Uterus (tissue), 4 donors: ENCODE results near the gene ESPN. TPM values are rescaled to one million over a fixed set of nuclear protein-coding genes. Genes with fewer than 3 reads are reported as not detected.
A peak's percentile ranks its signal among the peaks of the same experiment; 100 is the strongest.

Experiments used
- DNase-seq, 2 donors: peaks; one replicate each; pipeline ENCODE4 v3.0.0-alpha.2; 2019 to 2020
- H3K27ac ChIP-seq, 2 donors: fragments of 200-600 bp; sonication (generic); 1 replicate in 1 of 2; 2 replicates in 1 of 2; pipeline ENCODE4 v1.5.1; 2016 to 2018
- H3K27me3 ChIP-seq, 2 donors: fragments of 200-600 bp; sonication (generic); one replicate each; pipeline ENCODE4 v1.5.1; 2018 to 2019; ENCODE audit warnings: control low read depth in 1 of 2
- H3K36me3 ChIP-seq, 2 donors: fragments of 200-600 bp; sonication (generic); one replicate each; pipeline ENCODE4 v1.5.1; 2019; ENCODE audit warnings: control low read depth in 1 of 2
- H3K4me1 ChIP-seq, 2 donors: fragments of 200-600 bp; sonication (generic); one replicate each; pipeline ENCODE4 v1.5.1; 2018 to 2019; ENCODE audit warnings: control low read depth in 1 of 2
- H3K4me3 ChIP-seq, 2 donors: fragments of 200-600 bp; sonication (generic); 1 replicate in 1 of 2; 2 replicates in 1 of 2; pipeline ENCODE4 v1.5.1; 2018 to 2019; ENCODE audit warnings: mild to moderate bottlenecking in 1 of 2
- H3K9me3 ChIP-seq, 2 donors: fragments of 200-600 bp; sonication (generic); one replicate each; pipeline ENCODE4 v1.5.1; 2019; ENCODE audit warnings: control low read depth in 1 of 2
- POLR2A ChIP-seq, 2 donors: fragments of 450-650 bp; IDR thresholded peaks; one replicate each; pipeline ENCODE4 v1.6.1; 2016; ENCODE audit warnings: antibody characterized with exemption in 2 of 2, mild to moderate bottlenecking in 1 of 2, moderate library complexity in 1 of 2
- intact Hi-C: fragments of 100-400 bp; cut with DNase I; formaldehyde crosslinking; loops from one replicate; pipeline ENCODE4 v1.15.1; 2023; ENCODE audit warnings: low total_unique reads
- total RNA-seq, 4 donors: library from RNA; depleted of rRNA in 3 of 4; stranded (reverse); fragments of >200 nt in 3 of 4; gene quantifications; one replicate each; pipeline versions ENCODE4 v1.1.0 to v1.2.4, GENCODE V29; 2014 to 2023
- TF ChIP-seq, protein P1 (sequence below), 4 experiments: fragments of 200-600 bp in 2 of 4; fragments of 450-650 bp in 2 of 4; sonication (generic) in 2 of 4; IDR thresholded peaks; one replicate each; pipeline ENCODE4 v1.5.1; 2016 to 2019; ENCODE audit warnings: antibody characterized with exemption in 4 of 4, mild to moderate bottlenecking in 2 of 4, moderate library complexity in 1 of 4
- donor health status: DM: yes; HTN: yes; CAD: no.

ESPN gene
- total RNA-seq, 4 donors from 2014 or later = 0.58 to 2.5 TPM; not detected in 2

- Histone ChIP-seq H3K9me3 (no peaks in the 10 kb centered on the region), H3K27ac (no peak within 1 kb of the TSS), H3K36me3 (no peaks in the 10 kb centered on the region), H3K4me1 (peaks cover 0 to 33% of the 10 kb centered on the region in 2 donors), H3K4me3 (peak within 1 kb of the TSS in 1 of 2 donors; percentile 12), H3K27me3 (peaks cover 13 to 41% of the 10 kb centered on the region in 2 donors)
- DNase-seq = no peak
- intact Hi-C loops = no loop called here
- TF ChIP-seq, protein P1, sequence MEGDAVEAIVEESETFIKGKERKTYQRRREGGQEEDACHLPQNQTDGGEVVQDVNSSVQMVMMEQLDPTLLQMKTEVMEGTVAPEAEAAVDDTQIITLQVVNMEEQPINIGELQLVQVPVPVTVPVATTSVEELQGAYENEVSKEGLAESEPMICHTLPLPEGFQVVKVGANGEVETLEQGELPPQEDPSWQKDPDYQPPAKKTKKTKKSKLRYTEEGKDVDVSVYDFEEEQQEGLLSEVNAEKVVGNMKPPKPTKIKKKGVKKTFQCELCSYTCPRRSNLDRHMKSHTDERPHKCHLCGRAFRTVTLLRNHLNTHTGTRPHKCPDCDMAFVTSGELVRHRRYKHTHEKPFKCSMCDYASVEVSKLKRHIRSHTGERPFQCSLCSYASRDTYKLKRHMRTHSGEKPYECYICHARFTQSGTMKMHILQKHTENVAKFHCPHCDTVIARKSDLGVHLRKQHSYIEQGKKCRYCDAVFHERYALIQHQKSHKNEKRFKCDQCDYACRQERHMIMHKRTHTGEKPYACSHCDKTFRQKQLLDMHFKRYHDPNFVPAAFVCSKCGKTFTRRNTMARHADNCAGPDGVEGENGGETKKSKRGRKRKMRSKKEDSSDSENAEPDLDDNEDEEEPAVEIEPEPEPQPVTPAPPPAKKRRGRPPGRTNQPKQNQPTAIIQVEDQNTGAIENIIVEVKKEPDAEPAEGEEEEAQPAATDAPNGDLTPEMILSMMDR (IDR thresholded peaks at IDR 0.05) = no peak
- no peak for TF ChIP-seq POLR2A (IDR thresholded peaks at IDR 0.05)
These were observed 4.6 kb upstream of the ESPN start, which contains the start of gene HES2 for GRCh38 chr1:6419804-6420453. Gene HES2, minus strand, starts transcription at chr1:6419919. Its CDS starts 99 bp downstream, at chr1:6419820.

GRCh38 chr1:6420454-6421042, 4.0 kb upstream of the ESPN start:
- Histone ChIP-seq H3K4me3 (no peak overlapping the region), H3K4me1 (peaks cover 0 to 33% of the 10 kb centered on the region in 2 donors), H3K27ac (no peak overlapping the region), H3K27me3 (peaks cover 19 to 44% of the 10 kb centered on the region in 2 donors), H3K36me3 (no peaks in the 10 kb centered on the region), H3K9me3 (no peaks in the 10 kb centered on the region)
- no peak for TF ChIP-seq POLR2A (IDR thresholded peaks at IDR 0.05)
- TF ChIP-seq, protein P1 (IDR thresholded peaks at IDR 0.05) = no peak
- no peak for DNase-seq
- intact Hi-C loops = no loop called here

GRCh38 chr1:6421266-6421665, 3.3 kb upstream of the ESPN start:
- H3K4me1 ChIP-seq = peaks cover 0 to 33% of the 10 kb centered on the region in 2 donors
- no peak for DNase-seq
- peaks cover 23 to 45% of the 10 kb centered on the region in 2 donors for H3K27me3 ChIP-seq
- H3K9me3 ChIP-seq = no peaks in the 10 kb centered on the region
- H3K4me3 ChIP-seq = no peak overlapping the region
- TF ChIP-seq POLR2A (IDR thresholded peaks at IDR 0.05) = no peak
- TF ChIP-seq, protein P1 (IDR thresholded peaks at IDR 0.05) = no peak
- H3K36me3 ChIP-seq = no peaks in the 10 kb centered on the region
- no peak overlapping the region for H3K27ac ChIP-seq
- intact Hi-C loops = no loop called here

DNA sequence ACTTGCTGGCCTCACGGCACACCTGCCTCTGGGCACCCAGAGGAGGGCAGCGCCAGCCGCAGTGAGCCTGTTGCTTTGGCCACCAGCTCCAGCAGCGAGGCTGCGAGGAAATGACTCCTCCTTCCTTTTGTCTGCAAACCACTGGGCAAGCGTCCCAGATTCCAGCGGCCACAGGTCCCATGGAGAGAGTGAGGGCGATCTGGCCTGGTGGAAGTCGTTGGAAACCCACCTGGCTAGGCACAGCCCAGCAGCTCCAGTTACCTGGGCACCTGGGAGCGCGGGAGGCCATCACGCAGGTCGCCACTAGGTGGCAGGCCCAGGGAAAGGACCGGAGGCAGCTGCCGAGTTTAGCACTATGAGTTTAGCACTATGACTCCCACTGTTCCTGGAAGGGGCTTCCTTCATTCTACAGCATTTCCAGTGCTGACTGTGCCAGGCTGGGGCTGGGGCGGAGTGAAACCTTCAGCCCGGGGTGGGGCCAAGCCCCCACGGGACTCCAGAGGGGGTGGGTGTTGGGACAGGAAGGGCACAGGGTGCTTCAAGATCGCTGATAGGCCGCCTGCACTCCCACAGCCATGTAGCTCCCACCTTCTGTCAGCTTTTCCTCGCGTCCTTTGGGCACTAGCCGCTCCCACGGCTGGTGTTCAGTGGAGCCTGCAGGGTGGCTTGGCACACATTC, 1.1 kb upstream of the ESPN start:
- H3K27ac ChIP-seq = no peak overlapping the region
- TF ChIP-seq, protein P1 (IDR thresholded peaks at IDR 0.05) = peak; percentile 6 to 40 (median 26)
- no peak for TF ChIP-seq POLR2A (IDR thresholded peaks at IDR 0.05)
- H3K36me3 ChIP-seq = no peaks in the 10 kb centered on the region
- H3K9me3 ChIP-seq = no peaks in the 10 kb centered on the region
- H3K27me3 ChIP-seq = peaks cover 23 to 52% of the 10 kb centered on the region in 2 donors
- no peak for DNase-seq
- intact Hi-C loops = no loop called here
- H3K4me3 ChIP-seq = no peak overlapping the region
- peaks cover 0 to 33% of the 10 kb centered on the region in 2 donors for H3K4me1 ChIP-seq
